Adrenal gland (tissue), 12 donors: ENCODE data around the gene HIRA. TPM values are rescaled to one million over a fixed set of nuclear protein-coding genes. Genes with fewer than 3 reads are reported as not detected.

Source experiments
- DNase-seq, 7 donors: peaks; one replicate each; pipeline ENCODE4 v3.0.0-alpha.2; 2019 to 2020
- H3K27ac ChIP-seq, 5 donors: fragments of 200-600 bp; sonication (generic) in 4 of 5; 1 replicate in 3 of 5; 2 replicates in 2 of 5; pipeline versions ENCODE4 v1.5.1 to v1.8.0; 2016 to 2020; ENCODE audit warnings: mild to moderate bottlenecking in 1 of 5
- H3K27me3 ChIP-seq: fragments of 200-600 bp; 2 replicates; pipeline ENCODE4 v1.8.0; 2021
- H3K36me3 ChIP-seq, 2 donors: fragments of 200-600 bp; replicated peaks in 1 of 2; 1 replicate in 1 of 2; 2 replicates in 1 of 2; pipeline versions ENCODE4 v1.5.1 to v1.8.0; 2018 to 2022
- H3K4me1 ChIP-seq, 2 donors: fragments of 200-600 bp; replicated peaks in 1 of 2; 1 replicate in 1 of 2; 2 replicates in 1 of 2; pipeline versions ENCODE4 v1.5.1 to v1.8.0; 2018 to 2021
- H3K4me3 ChIP-seq, 4 donors: fragments of 200-600 bp; sonication (generic) in 3 of 4; one replicate each; pipeline ENCODE4 v1.5.1; 2016 to 2018
- H3K9me3 ChIP-seq, 3 donors: fragments of 200-600 bp; sonication (generic) in 1 of 3; replicated peaks in 1 of 3; 1 replicate in 2 of 3; 2 replicates in 1 of 3; pipeline versions ENCODE4 v1.5.1 to v1.8.0; 2016 to 2021
- CTCF ChIP-seq, 6 experiments: fragments of 450-650 bp in 4 of 6; fragments of 200-600 bp in 2 of 6; sonication (generic) in 1 of 6; IDR thresholded peaks; 1 replicate in 5 of 6; 2 replicates in 1 of 6; pipeline versions ENCODE4 v1.5.1 to v1.8.0; 2016 to 2021; ENCODE audit warnings: antibody characterized with exemption in 6 of 6, mild to moderate bottlenecking in 2 of 6, moderate library complexity in 1 of 6
- POLR2A ChIP-seq, 2 donors: fragments of 450-650 bp; IDR thresholded peaks; one replicate each; pipeline ENCODE4 v1.6.1; 2017; ENCODE audit warnings: antibody characterized with exemption in 2 of 2, mild to moderate bottlenecking in 2 of 2, moderate library complexity in 1 of 2
- WGBS, 4 donors: extraction: QIAGEN DNeasy Blood & Tissue Kit in 2 of 4; methylation state at CpG; one replicate each; pipeline versions ENCODE4 v1.1.5 to v1.1.7; 2013 to 2017; 5-methylcytosine and 5-hydroxymethylcytosine counted together
- intact Hi-C, 2 donors: fragments of 100-400 bp; cut with DNase I; formaldehyde crosslinking; loops; one replicate each; pipeline versions ENCODE4 v1.14.1 to v1.15.0; 2022 to 2023
- polyA plus RNA-seq, 3 donors: library from polyadenylated mRNA; stranded (reverse); fragments of 200-250 nt in 2 of 3; fragments of 350-450 nt in 1 of 3; fragmentation: Illumina TruSeq in 1 of 3; extraction: RNeasy Lipid Tissue Mini Kit (QIAGEN cat#74804) in 1 of 3; gene quantifications; one replicate each; pipeline ENCODE4 v1.2.3, GENCODE V29; 2013 to 2014
- total RNA-seq, 9 donors: library from RNA; depleted of rRNA in 4 of 9; stranded (reverse); fragments of >200 nt in 4 of 9; fragments of 120-200 nt in 1 of 9; fragmentation: NEBNext Ultra II Directional in 1 of 9; extraction: Animal tissue kit (Norgen Biotek cat#: 25700) in 1 of 9; gene quantifications; one replicate each; pipeline versions ENCODE4 v1.1.0 to v1.2.4, GENCODE V29; 2013 to 2023
- donor health status: healthy with polysubstance abuse.
- donor health status: Bipolar disorder and iron deficiency.
- donor health status: DM: yes; HTN: yes; CAD: no.
- donor health status: DM: no; HTN: no; CAD: no.
- donor health status: DM: no; HTN: no; CAD: no.
- donor health status: DM: yes; HTN: yes; CAD: no.

HIRA gene
- total and polyA plus RNA-seq, 12 donors: 8.4 to 47.8 (median 20.8) TPM

- TF ChIP-seq POLR2A (IDR thresholded peaks at IDR 0.05) (no peak), CTCF (IDR thresholded peaks at IDR 0.05) (no peak)
Measured at GRCh38 chr22:19454156-19454555, 22.6 kb upstream of the HIRA start.

GRCh38 chr22:19453718-19454117 is 22.2 kb upstream of the HIRA start:
- TF ChIP-seq CTCF (IDR thresholded peaks at IDR 0.05): no peak
- TF ChIP-seq POLR2A (IDR thresholded peaks at IDR 0.05): no peak
- 90 to 100% (median 95%) methylated on average over 4 to 5 of the region's 5 CpGs for WGBS, 4 donors

More at GRCh38 chr22:19454156-19454555, 22.6 kb upstream of the HIRA start:
- WGBS, 4 donors: 82 to 90% (median 86%) methylated on average over 6 of the region's 6 CpGs
- DNase-seq: no peak
- Histone ChIP-seq H3K4me3 (no peak overlapping the region), H3K27ac (no peak overlapping the region), H3K4me1 (no peaks in the 10 kb centered on the region), H3K9me3 (no peaks in the 10 kb centered on the region), H3K27me3 (no peaks in the 10 kb centered on the region), H3K36me3 (peaks cover 0 to 77% of the 10 kb centered on the region in 2 donors)
- intact Hi-C loops: no loop called here

GRCh38 chr22:19451570-19451969 is 20.0 kb upstream of the HIRA start:
- Histone ChIP-seq H3K9me3 (no peaks in the 10 kb centered on the region), H3K36me3 (peaks cover 0 to 55% of the 10 kb centered on the region in 2 donors), H3K27me3 (no peaks in the 10 kb centered on the region), H3K4me3 (no peak overlapping the region), H3K4me1 (peaks cover 10 to 11% of the 10 kb centered on the region in 2 donors), H3K27ac (no peak overlapping the region)
- TF ChIP-seq POLR2A (IDR thresholded peaks at IDR 0.05): no peak
- no peak for TF ChIP-seq CTCF (IDR thresholded peaks at IDR 0.05)
- DNase-seq: no peak
- WGBS, 4 donors: 94 to 97% (median 97%) methylated on average over 4 of the region's 4 CpGs
- intact Hi-C loops: no loop called here

More at GRCh38 chr22:19453718-19454117, 22.2 kb upstream of the HIRA start:
- Histone ChIP-seq H3K27me3 (no peaks in the 10 kb centered on the region), H3K4me3 (no peak overlapping the region), H3K36me3 (peaks cover 0 to 74% of the 10 kb centered on the region in 2 donors), H3K27ac (no peak overlapping the region), H3K9me3 (no peaks in the 10 kb centered on the region), H3K4me1 (peaks cover 0 to under 1% of the 10 kb centered on the region in 2 donors)
- no peak for DNase-seq
- intact Hi-C loops: no loop called here

DNA sequence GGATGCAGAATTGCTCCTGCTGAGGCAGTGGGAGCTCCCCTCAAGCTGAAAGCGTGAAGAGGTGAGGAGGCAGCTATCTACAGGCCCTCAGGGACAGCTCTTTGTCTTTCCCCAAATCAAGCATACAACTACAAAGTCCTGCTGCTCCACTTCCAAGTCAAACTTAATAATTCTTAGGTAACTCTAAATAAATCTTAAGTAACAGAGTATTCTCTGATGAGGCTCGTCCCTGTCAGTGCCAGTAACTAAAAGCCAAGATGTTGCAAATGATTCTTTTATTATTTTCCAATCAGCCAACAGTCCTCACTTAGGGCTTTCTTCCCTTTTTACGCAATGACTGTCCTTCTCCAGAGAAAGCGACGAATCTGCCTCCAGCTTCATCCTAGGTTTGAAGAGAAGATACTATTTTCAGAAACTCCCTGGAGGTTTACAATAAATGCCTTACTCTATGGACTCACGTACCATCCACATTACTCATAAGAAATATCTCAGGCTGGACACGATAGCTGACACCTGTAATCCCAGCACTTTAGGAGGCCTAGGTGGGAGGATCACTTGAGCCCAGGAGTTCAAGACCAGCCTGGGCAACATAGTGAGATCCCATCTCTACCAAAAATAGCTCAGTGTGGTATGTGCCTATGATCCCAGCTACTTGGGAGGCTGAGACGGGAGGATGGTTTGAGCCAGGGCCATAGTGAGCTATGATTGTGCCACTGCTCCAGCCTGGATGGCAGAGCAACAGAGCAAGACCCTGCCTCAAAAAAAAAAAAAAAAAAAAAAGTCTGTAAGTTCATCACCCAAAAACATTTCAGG is 19.0 kb upstream of the HIRA start:
- 82 to 89% (median 87%) methylated on average over 8 of the region's 8 CpGs for WGBS, 4 donors
- intact Hi-C loops: no loop called here
- Histone ChIP-seq H3K27me3 (no peaks in the 10 kb centered on the region), H3K27ac (no peak overlapping the region), H3K4me1 (peaks cover 14 to 21% of the 10 kb centered on the region in 2 donors), H3K9me3 (no peaks in the 10 kb centered on the region), H3K36me3 (peaks cover 0 to 45% of the 10 kb centered on the region in 2 donors), H3K4me3 (no peak overlapping the region)
- TF ChIP-seq POLR2A (IDR thresholded peaks at IDR 0.05): no peak
- no peak for TF ChIP-seq CTCF (IDR thresholded peaks at IDR 0.05)
- no peak for DNase-seq
